Endodermal cell (in vitro differentiated cells): Measurements from ENCODE around the gene GABRG3. TPM values are rescaled to one million over a fixed set of nuclear protein-coding genes. Genes with fewer than 3 reads are reported as not detected.

Source experiments
- DNase-seq: peaks from one replicate; pipeline ENCODE4 v3.0.0-alpha.2; 2017
- H3K27ac ChIP-seq: 2 replicates; pipeline ENCODE4 v1.5.1; 2013; ENCODE audit warnings: mild to moderate bottlenecking, low read depth, low read length, moderate library complexity
- H3K27me3 ChIP-seq: 2 replicates; pipeline ENCODE4 v1.6.1; 2013; ENCODE audit warnings: mild to moderate bottlenecking, low read length, moderate library complexity; ENCODE audit not compliant: insufficient read depth, control insufficient read depth, poor library complexity, severe bottlenecking
- H3K36me3 ChIP-seq: 2 replicates; pipeline ENCODE4 v1.7.0; 2013; ENCODE audit warnings: mild to moderate bottlenecking, low read length, moderate library complexity; ENCODE audit not compliant: control insufficient read depth, insufficient read depth
- H3K4me1 ChIP-seq: one replicate; pipeline ENCODE4 v1.7.0; 2013; ENCODE audit warnings: low read length; ENCODE audit not compliant: control insufficient read depth, insufficient read depth
- H3K4me3 ChIP-seq: 2 replicates; pipeline ENCODE4 v1.5.1; 2013; ENCODE audit warnings: mild to moderate bottlenecking, low read length, moderate library complexity
- H3K9ac ChIP-seq: 2 replicates; pipeline ENCODE4 v1.6.1; 2013; ENCODE audit warnings: mild to moderate bottlenecking, low read length, moderate library complexity; ENCODE audit not compliant: poor library complexity, severe bottlenecking; ENCODE audit errors: extremely low read depth
- H3K9me3 ChIP-seq: 2 replicates; pipeline ENCODE4 v1.6.1; 2013; ENCODE audit warnings: mild to moderate bottlenecking, low read length, moderate library complexity; ENCODE audit not compliant: control insufficient read depth
- H3K27ac Mint-ChIP-seq: 2 replicates; pipeline ENCODE4 v1.8.0; 2020; ENCODE audit warnings: mixed read lengths
- H3K27me3 Mint-ChIP-seq: 2 replicates; pipeline ENCODE4 v1.8.0; 2021; ENCODE audit warnings: mild to moderate bottlenecking, mixed read lengths; ENCODE audit not compliant: insufficient read depth
- H3K36me3 Mint-ChIP-seq: 2 replicates; pipeline ENCODE4 v1.8.0; 2020; ENCODE audit warnings: low read depth, mixed read lengths
- H3K4me1 Mint-ChIP-seq: 2 replicates; pipeline ENCODE4 v1.8.0; 2020; ENCODE audit warnings: mixed read lengths
- H3K4me3 Mint-ChIP-seq: 2 replicates; pipeline ENCODE4 v1.8.0; 2020; ENCODE audit warnings: mild to moderate bottlenecking, moderate library complexity, mixed read lengths
- H3K9me3 Mint-ChIP-seq: 2 replicates; pipeline ENCODE4 v1.8.0; 2020; ENCODE audit warnings: mild to moderate bottlenecking, mixed read lengths
- CTCF ChIP-seq: fragments of 200-600 bp; sonication (generic); conservative IDR thresholded peaks from 2 replicates; pipeline ENCODE4 v1.5.0; 2021; ENCODE audit warnings: antibody characterized with exemption, mild to moderate bottlenecking
- whole genome bisulfite sequencing, 2 experiments: methylation state at CpG; one replicate each; pipeline versions ENCODE4 v1.1.5 to v1.1.7; 2013; ENCODE audit warnings: missing lambda C conversion rate in 2 of 2, mixed read lengths in 1 of 2; ENCODE audit not compliant: insufficient coverage in 1 of 2, insufficient read length in 1 of 2; 5-methylcytosine and 5-hydroxymethylcytosine counted together
- total RNA-seq, 2 donors: library from RNA; stranded (reverse); fragmentation: NEBNext Ultra II Directional in 1 of 2; extraction: Animal tissue kit (Norgen Biotek cat#: 25700) in 1 of 2; gene quantifications; 2 replicates in 1 of 2; 3 replicates in 1 of 2; pipeline ENCODE4 v1.2.1, GENCODE V29; 2021

Gene GABRG3
- total RNA-seq, 2 donors from 2014 or later: 0.48 to 0.84 TPM

GRCh38 chr15:27506752-27507151 is 535.8 kb downstream of the GABRG3 start:
- TF ChIP-seq CTCF: no peak
- H3K4me3 Mint-ChIP-seq: no peak overlapping the region
- no peak overlapping the region for H3K9ac ChIP-seq
- peaks cover 19% of the 10 kb centered on the region for H3K9me3 ChIP-seq
- H3K4me3 ChIP-seq: no peak overlapping the region
- no peaks in the 10 kb centered on the region for H3K27me3 ChIP-seq
- H3K9me3 Mint-ChIP-seq: peaks cover 25% of the 10 kb centered on the region
- no peak for DNase-seq
- no peak overlapping the region for H3K27ac Mint-ChIP-seq
- H3K4me1 ChIP-seq: no peaks in the 10 kb centered on the region
- H3K36me3 Mint-ChIP-seq: no peaks in the 10 kb centered on the region
- no peaks in the 10 kb centered on the region for H3K4me1 Mint-ChIP-seq
- no peaks in the 10 kb centered on the region for H3K27me3 Mint-ChIP-seq
- no peaks in the 10 kb centered on the region for H3K36me3 ChIP-seq
- H3K27ac ChIP-seq: no peak overlapping the region

DNA sequence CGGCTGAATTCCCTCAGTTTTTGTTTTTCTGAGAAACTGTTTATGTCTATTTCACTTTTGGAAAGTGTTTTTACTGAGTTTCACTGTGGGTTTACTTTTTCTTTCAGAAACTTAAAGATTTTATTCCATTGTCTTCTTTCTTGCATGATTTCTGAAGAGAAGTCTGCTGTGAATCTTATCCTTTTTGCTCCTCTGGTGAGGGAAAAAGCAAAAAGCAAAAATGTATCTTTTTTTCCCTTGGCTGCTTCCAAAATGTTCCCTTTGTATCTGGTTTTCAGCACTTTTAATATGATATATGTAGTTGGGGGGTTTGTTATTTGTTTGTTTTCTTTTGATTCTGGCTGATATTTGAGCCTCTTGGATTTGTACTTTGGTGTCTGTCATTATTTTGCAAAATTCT is 538.0 kb downstream of the GABRG3 start:
- Mint-ChIP-seq H3K27ac (no peak overlapping the region), H3K4me1 (no peaks in the 10 kb centered on the region), H3K36me3 (no peaks in the 10 kb centered on the region), H3K9me3 (peaks cover 28% of the 10 kb centered on the region), H3K4me3 (no peak overlapping the region), H3K27me3 (no peaks in the 10 kb centered on the region)
- Histone ChIP-seq H3K9ac (no peak overlapping the region), H3K4me3 (no peak overlapping the region), H3K36me3 (no peaks in the 10 kb centered on the region), H3K27ac (no peak overlapping the region), H3K27me3 (no peaks in the 10 kb centered on the region), H3K9me3 (peaks cover 19% of the 10 kb centered on the region), H3K4me1 (no peaks in the 10 kb centered on the region)
- WGBS, 2 experiments: 94 to 100% methylated on average over 1 of the region's 1 CpG
- DNase-seq: no peak
- TF ChIP-seq CTCF: no peak

DNA sequence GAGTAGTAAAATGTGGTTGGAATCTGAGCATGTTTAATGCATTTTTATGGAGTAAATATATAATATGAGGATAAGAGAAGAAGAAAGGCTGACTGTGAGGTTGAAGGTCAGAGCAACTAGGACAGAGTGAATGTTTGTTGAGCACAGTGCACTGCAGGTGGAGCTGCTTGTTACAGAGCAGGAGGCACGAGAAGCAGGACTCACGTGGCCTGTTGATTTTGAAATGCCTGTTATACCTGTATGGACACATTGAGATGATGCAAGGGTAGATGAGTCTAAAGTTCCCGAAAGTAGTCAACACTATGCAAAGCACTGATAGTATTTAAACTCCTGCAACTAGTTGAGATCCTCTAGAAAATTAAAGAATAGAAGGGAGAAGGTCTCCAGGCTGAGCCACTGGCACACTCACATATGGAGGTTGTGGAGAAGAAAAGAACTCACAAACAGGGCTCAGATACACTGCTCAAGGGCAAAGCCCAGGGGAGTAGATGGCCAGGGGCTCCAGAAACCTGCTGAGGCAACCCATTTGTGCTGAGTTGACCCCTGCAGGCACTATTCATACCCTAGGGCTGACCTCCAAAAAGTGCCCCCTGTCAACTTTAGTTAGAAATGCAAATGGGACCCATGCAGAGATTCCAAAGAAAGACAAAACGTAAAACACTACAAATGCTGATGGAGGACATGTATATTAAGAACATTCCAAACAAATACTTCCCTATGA is 541.5 kb downstream of the GABRG3 start:
- no peaks in the 10 kb centered on the region for H3K36me3 Mint-ChIP-seq
- Histone ChIP-seq H3K4me3 (no peak overlapping the region), H3K27me3 (no peaks in the 10 kb centered on the region), H3K36me3 (no peaks in the 10 kb centered on the region), H3K9ac (no peak overlapping the region), H3K9me3 (peaks cover 19% of the 10 kb centered on the region), H3K4me1 (no peaks in the 10 kb centered on the region), H3K27ac (no peak overlapping the region)
- no peaks in the 10 kb centered on the region for H3K4me1 Mint-ChIP-seq
- no peak overlapping the region for H3K4me3 Mint-ChIP-seq
- no peak for DNase-seq
- H3K27ac Mint-ChIP-seq: no peak overlapping the region
- no peak for TF ChIP-seq CTCF
- H3K9me3 Mint-ChIP-seq: peaks cover 28% of the 10 kb centered on the region
- H3K27me3 Mint-ChIP-seq: no peaks in the 10 kb centered on the region
- 71 to 95% methylated on average over 3 to 4 of the region's 4 CpGs for WGBS, 2 experiments
